DOHH2 (cell line): Measurements from ENCODE around the gene RASGRF1.

Source experiments
- H3F3A ChIP-seq: fragments of 200-600 bp; sonication (generic), shearing (Covaris generic); 2 replicates; pipeline ENCODE4 v1.6.0; 2016; ENCODE audit warnings: antibody characterized with exemption, mild to moderate bottlenecking; ENCODE audit not compliant: control insufficient read depth, insufficient read depth
- H3K27ac ChIP-seq: fragments of 200-600 bp; sonication (generic); 2 replicates; pipeline ENCODE4 v1.5.1; 2014; ENCODE audit warnings: low read depth, mild to moderate bottlenecking, low read length, moderate library complexity
- H3K27me3 ChIP-seq: fragments of 200-600 bp; sonication (generic); 2 replicates; pipeline ENCODE4 v1.6.1; 2014; ENCODE audit warnings: mild to moderate bottlenecking, low read length, mixed read lengths; ENCODE audit not compliant: control insufficient read depth
- H3K36me3 ChIP-seq: fragments of 200-600 bp; sonication (generic); 2 replicates; pipeline ENCODE4 v1.6.1; 2014; ENCODE audit warnings: mild to moderate bottlenecking, low read length, moderate library complexity, mixed read lengths; ENCODE audit not compliant: control insufficient read depth
- H3K4me1 ChIP-seq: fragments of 200-600 bp; sonication (generic); 2 replicates; pipeline ENCODE4 v1.6.1; 2014; ENCODE audit warnings: mild to moderate bottlenecking, low read length, mixed read lengths; ENCODE audit not compliant: control insufficient read depth
- H3K4me2 ChIP-seq: fragments of 200-600 bp; sonication (generic); 2 replicates; pipeline ENCODE4 v1.6.0; 2014; ENCODE audit warnings: mild to moderate bottlenecking, low read length, moderate library complexity
- H3K4me3 ChIP-seq: fragments of 200-600 bp; sonication (generic); 2 replicates; pipeline ENCODE4 v1.5.1; 2014; ENCODE audit warnings: mild to moderate bottlenecking, low read length, mixed read lengths
- H3K79me2 ChIP-seq: fragments of 200-600 bp; sonication (generic); 2 replicates; pipeline ENCODE4 v1.6.1; 2014; ENCODE audit warnings: mild to moderate bottlenecking, low read length, mixed read lengths; ENCODE audit not compliant: control insufficient read depth
- H3K9me2 ChIP-seq: fragments of 200-600 bp; sonication (generic); replicated peaks from 2 replicates; pipeline ENCODE4 v1.6.1; 2014; ENCODE audit warnings: mild to moderate bottlenecking, low read length, mixed read lengths; ENCODE audit not compliant: control insufficient read depth
- H3K9me3 ChIP-seq: fragments of 200-600 bp; sonication (generic); 2 replicates; pipeline ENCODE4 v1.6.1; 2014; ENCODE audit warnings: antibody characterized with exemption, low read length, mixed read lengths; ENCODE audit not compliant: control insufficient read depth, insufficient read depth
- H4K20me1 ChIP-seq: fragments of 200-600 bp; sonication (generic); 2 replicates; pipeline ENCODE4 v1.6.0; 2014; ENCODE audit warnings: low read depth, mild to moderate bottlenecking, antibody characterized with exemption, low read length, moderate library complexity; ENCODE audit not compliant: control insufficient read depth, insufficient read depth
- EZH2phosphoT487 ChIP-seq: fragments of 200-600 bp; sonication (generic); IDR thresholded peaks from 2 replicates; pipeline ENCODE4 v1.6.1; 2017; ENCODE audit warnings: borderline replicate concordance, mild to moderate bottlenecking, antibody characterized with exemption, low read length, moderate library complexity, mixed read lengths
- TF ChIP-seq, protein P1 (sequence below): fragments of 200-600 bp; sonication (generic); IDR thresholded peaks from one replicate; pipeline ENCODE4 v1.5.1; 2014; ENCODE audit warnings: antibody characterized with exemption, mild to moderate bottlenecking, low read depth, low read length; ENCODE audit not compliant: poor library complexity, severe bottlenecking

Gene RASGRF1

DNA sequence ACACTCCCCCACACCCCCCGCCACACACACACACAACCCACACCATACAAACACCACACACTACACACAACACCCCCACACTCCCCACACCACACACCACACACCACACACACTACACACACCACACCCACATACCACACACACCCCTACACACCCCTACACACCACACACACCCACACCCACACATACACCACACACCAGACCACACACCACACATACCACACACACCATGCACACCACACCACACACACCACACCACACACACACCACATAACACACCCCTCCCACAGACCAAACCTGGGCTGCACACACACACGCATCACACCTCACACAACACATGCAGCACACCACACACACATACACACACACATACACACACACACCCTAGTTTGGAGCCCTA, 1.8 kb upstream of the RASGRF1 start:
- no peak overlapping the region for H3K4me3 ChIP-seq
- H3K9me3 ChIP-seq = no peaks in the 10 kb centered on the region
- no peaks in the 10 kb centered on the region for H3K9me2 ChIP-seq
- TF ChIP-seq EZH2phosphoT487 = no peak
- TF ChIP-seq, protein P1, sequence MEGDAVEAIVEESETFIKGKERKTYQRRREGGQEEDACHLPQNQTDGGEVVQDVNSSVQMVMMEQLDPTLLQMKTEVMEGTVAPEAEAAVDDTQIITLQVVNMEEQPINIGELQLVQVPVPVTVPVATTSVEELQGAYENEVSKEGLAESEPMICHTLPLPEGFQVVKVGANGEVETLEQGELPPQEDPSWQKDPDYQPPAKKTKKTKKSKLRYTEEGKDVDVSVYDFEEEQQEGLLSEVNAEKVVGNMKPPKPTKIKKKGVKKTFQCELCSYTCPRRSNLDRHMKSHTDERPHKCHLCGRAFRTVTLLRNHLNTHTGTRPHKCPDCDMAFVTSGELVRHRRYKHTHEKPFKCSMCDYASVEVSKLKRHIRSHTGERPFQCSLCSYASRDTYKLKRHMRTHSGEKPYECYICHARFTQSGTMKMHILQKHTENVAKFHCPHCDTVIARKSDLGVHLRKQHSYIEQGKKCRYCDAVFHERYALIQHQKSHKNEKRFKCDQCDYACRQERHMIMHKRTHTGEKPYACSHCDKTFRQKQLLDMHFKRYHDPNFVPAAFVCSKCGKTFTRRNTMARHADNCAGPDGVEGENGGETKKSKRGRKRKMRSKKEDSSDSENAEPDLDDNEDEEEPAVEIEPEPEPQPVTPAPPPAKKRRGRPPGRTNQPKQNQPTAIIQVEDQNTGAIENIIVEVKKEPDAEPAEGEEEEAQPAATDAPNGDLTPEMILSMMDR = no peak
- no peaks in the 10 kb centered on the region for H3K36me3 ChIP-seq
- H3F3A ChIP-seq = no peaks in the 10 kb centered on the region
- H4K20me1 ChIP-seq = no peaks in the 10 kb centered on the region
- peaks cover 4% of the 10 kb centered on the region; the same call in 1 of the 2 replicates for H3K27me3 ChIP-seq
- H3K27ac ChIP-seq = no peak overlapping the region
- no peaks in the 10 kb centered on the region for H3K4me1 ChIP-seq
- no peaks in the 10 kb centered on the region for H3K79me2 ChIP-seq
- H3K4me2 ChIP-seq = no peak overlapping the region

DNA sequence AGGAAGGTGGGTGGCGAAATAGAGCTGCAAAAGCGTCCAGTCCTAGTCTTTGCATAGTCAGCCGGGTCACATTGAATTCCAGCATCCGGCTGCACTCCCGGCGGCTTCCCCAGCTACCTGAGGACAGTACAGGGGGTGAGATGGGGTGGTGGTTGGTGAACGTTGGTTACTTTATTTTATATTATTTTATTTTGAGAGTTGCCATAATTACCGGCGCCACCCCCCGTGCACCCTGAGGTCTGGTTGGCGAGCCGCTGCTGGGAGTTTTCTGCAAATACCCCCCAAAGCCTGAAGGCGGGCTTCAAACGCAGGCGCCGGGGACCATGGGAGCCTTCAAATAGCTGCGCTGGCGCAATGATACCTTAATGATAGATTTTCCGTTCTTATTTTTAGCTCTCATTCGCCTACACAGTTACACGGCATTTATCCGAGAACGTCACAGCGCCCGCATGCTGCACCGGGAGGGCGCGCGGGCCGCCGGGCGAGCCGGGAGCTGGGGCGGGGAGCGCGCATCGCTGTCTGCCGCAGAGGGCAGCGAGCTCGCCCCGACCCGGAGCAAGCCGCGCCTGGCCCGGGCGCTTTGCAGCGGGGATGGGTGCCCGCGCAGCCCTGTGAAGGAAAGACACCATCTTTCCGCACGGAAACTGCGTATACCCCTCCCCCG, 756 bp upstream of the RASGRF1 start:
- no peaks in the 10 kb centered on the region for H4K20me1 ChIP-seq
- no peaks in the 10 kb centered on the region for H3F3A ChIP-seq
- H3K79me2 ChIP-seq = no peaks in the 10 kb centered on the region
- H3K4me1 ChIP-seq = no peaks in the 10 kb centered on the region
- no peak overlapping the region for H3K4me2 ChIP-seq
- H3K27ac ChIP-seq = no peak overlapping the region
- no peak for TF ChIP-seq EZH2phosphoT487
- TF ChIP-seq, protein P1 = no peak
- no peaks in the 10 kb centered on the region for H3K27me3 ChIP-seq
- H3K4me3 ChIP-seq = no peak overlapping the region
- H3K9me2 ChIP-seq = no peaks in the 10 kb centered on the region
- H3K36me3 ChIP-seq = no peaks in the 10 kb centered on the region
- no peaks in the 10 kb centered on the region for H3K9me3 ChIP-seq

DNA sequence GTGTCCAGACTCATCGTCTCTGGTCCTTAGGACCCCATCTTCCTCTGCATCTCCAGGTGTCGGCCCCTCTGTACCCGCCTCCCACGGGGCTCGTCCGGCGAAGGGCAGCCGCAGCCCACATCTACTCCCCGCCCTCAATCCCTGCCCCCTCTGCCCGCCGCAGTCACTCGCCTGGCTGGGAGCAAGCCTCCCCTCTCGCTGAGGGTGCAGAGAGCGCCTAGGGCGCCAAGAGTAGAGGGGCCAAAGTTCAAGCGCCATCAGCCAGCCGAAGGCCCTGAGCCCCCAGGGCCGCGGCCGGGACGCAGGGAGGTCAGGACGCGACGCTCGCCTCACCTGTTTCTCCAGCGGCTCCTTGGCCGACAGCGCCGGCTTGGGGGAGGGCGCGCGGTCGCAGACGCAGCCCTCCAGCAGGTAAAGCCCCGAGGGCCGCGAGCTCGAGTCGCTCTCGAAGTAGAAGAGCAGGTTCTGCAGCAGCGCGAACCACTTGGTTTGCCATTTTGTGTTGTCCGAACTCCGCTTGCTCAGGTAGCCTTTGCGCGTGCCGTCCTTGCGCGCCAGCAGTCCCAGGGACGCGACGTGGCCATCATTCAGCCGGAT, 592 bp downstream of the RASGRF1 start:
- no peak overlapping the region for H3K4me2 ChIP-seq
- no peak for TF ChIP-seq EZH2phosphoT487
- TF ChIP-seq, protein P1 = no peak
- no peaks in the 10 kb centered on the region for H3K36me3 ChIP-seq
- no peaks in the 10 kb centered on the region for H3K9me3 ChIP-seq
- H3F3A ChIP-seq = no peaks in the 10 kb centered on the region
- H3K4me3 ChIP-seq = no peak overlapping the region
- H3K9me2 ChIP-seq = no peaks in the 10 kb centered on the region
- no peaks in the 10 kb centered on the region for H3K79me2 ChIP-seq
- peaks cover 3% of the 10 kb centered on the region; the same call in 1 of the 2 replicates for H3K27me3 ChIP-seq
- H3K27ac ChIP-seq = no peak overlapping the region
- H3K4me1 ChIP-seq = no peaks in the 10 kb centered on the region
- no peaks in the 10 kb centered on the region for H4K20me1 ChIP-seq
